K562 (cell line): ENCODE data around the gene KATNAL1. TPM values are rescaled to one million over a fixed set of nuclear protein-coding genes. Genes with fewer than 3 reads are reported as not detected.

Experiments used
- ARID1B ChIP-seq: fragments of 450-650 bp; IDR thresholded peaks from 2 replicates; pipeline ENCODE4 v1.6.1; 2016; ENCODE audit warnings: antibody characterized with exemption, mild to moderate bottlenecking, inconsistent platforms
- CEBPB ChIP-seq: fragments of 450-650 bp; IDR thresholded peaks from 2 replicates; pipeline ENCODE4 v1.6.1; 2016; ENCODE audit warnings: missing genetic modification characterization, missing compliant biosample characterization
- CEBPZ ChIP-seq: fragments of 150-350 bp; IDR thresholded peaks from 2 replicates; pipeline ENCODE4 v1.6.1; 2014; ENCODE audit warnings: low read depth, mild to moderate bottlenecking, low read length, borderline replicate concordance
- CREB3L1 ChIP-seq: fragments of 450-650 bp; IDR thresholded peaks from 2 replicates; pipeline ENCODE4 v1.6.1; 2014; ENCODE audit warnings: low read depth, mild to moderate bottlenecking, moderate library complexity, borderline replicate concordance
- DLX4 ChIP-seq: fragments of 250-450 bp; sonication (Bioruptor Pico); IDR thresholded peaks from 2 replicates; pipeline ENCODE4 v1.6.1; 2021; ENCODE audit warnings: mild to moderate bottlenecking
- E4F1 ChIP-seq: fragments of 250-450 bp; sonication (Bioruptor Pico); IDR thresholded peaks from 2 replicates; pipeline ENCODE4 v1.5.0; 2021; ENCODE audit warnings: mild to moderate bottlenecking, borderline replicate concordance
- JUNB ChIP-seq: fragments of 450-650 bp; formaldehyde crosslinking; conservative IDR thresholded peaks from 2 replicates; pipeline ENCODE4 v1.4.0; 2020; ENCODE audit warnings: mild to moderate bottlenecking
- KDM4B ChIP-seq, 2 experiments: fragments of 450-650 bp in 1 of 2; sonication (generic) in 1 of 2; IDR thresholded peaks; 2 replicates each; pipeline ENCODE4 v1.6.1; 2016 to 2017; ENCODE audit warnings: borderline replicate concordance in 2 of 2, antibody characterized with exemption in 1 of 2, low read depth in 1 of 2, mild to moderate bottlenecking in 1 of 2
- MITF ChIP-seq: IDR thresholded peaks from 2 replicates; pipeline ENCODE4 v1.6.1; 2014; ENCODE audit warnings: antibody characterized with exemption
- NELFE ChIP-seq: IDR thresholded peaks from 2 replicates; pipeline ENCODE4 v1.6.1; 2011; ENCODE audit warnings: mild to moderate bottlenecking; ENCODE audit not compliant: insufficient read depth, insufficient read length
- RUNX1 ChIP-seq: sonication (generic); IDR thresholded peaks from 2 replicates; pipeline ENCODE4 v1.6.1; 2016; ENCODE audit warnings: antibody characterized with exemption, low read depth
- ZNF384 ChIP-seq: IDR thresholded peaks from 2 replicates; pipeline ENCODE4 v1.6.1; 2012; ENCODE audit warnings: low read depth, low read length, improper control_type of control experiment
- ZNF609 ChIP-seq: sonication (generic); formaldehyde crosslinking; IDR thresholded peaks from 2 replicates; pipeline ENCODE4 v1.8.1; 2023; ENCODE audit warnings: missing genetic modification reagents, mild to moderate bottlenecking, borderline replicate concordance
- polyA plus RNA-seq, 8 experiments: library from polyadenylated mRNA; depleted of rRNA in 4 of 8; stranded (reverse) in 5 of 8; unstranded in 3 of 8; fragments of >200 nt; fragmentation: Nextera tagmentation in 2 of 8; fragmentation: Illumina TruSeq in 1 of 8; extraction: Ambion mirVana in 2 of 8; extraction: Trizol in 1 of 8; gene quantifications; 2 replicates each; pipeline versions ENCODE4 v1.2.1 to v1.2.3, GENCODE V29; 2011 to 2014; ENCODE audit warnings: inconsistent platforms in 1 of 8, missing spikeins in 1 of 8
- total RNA-seq, 7 experiments: library from RNA; depleted of rRNA in 6 of 7; stranded (reverse); fragments of >200 nt in 6 of 7; fragmentation: Illumina TruSeq in 2 of 7; extraction: Trizol in 2 of 7; gene quantifications; 2 replicates each; pipeline versions ENCODE4 v1.2.1 to v1.2.3, GENCODE V29; 2011 to 2021; ENCODE audit warnings: low replicate concordance in 1 of 7

KATNAL1 gene
- total and polyA plus RNA-seq, 9 of the 15 experiments (the other 6 are each of a cell fraction or from before 2014, with no cell fraction given): 2.5 to 8.2 (median 5.5) TPM

GRCh38 chr13:30306762-30307193 lies 573 bp downstream of the KATNAL1 start (continued):
- no peak for TF ChIP-seq KDM4B (IDR thresholded peaks at IDR 0.05; ENCODE audit: borderline replicate concordance in 2 of 2, low read depth in 1 of 2)
- no peak for TF ChIP-seq NELFE
- TF ChIP-seq ARID1B: no peak
- no peak for TF ChIP-seq ZNF609 (CRISPR knock-in tag)
- no peak for TF ChIP-seq DLX4
- TF ChIP-seq E4F1: no peak
- TF ChIP-seq CEBPZ: no peak
- TF ChIP-seq ZNF384: peak; percentile 45
- TF ChIP-seq MITF: no peak
- TF ChIP-seq RUNX1: no peak
- TF ChIP-seq CREB3L1: peak; percentile 46; the same call in 1 of the 2 replicates
- TF ChIP-seq CEBPB: no peak
- no peak for TF ChIP-seq JUNB (CRISPR knock-in tag)
